H1 (cell line): ENCODE results near the gene TM9SF3. TPM values are rescaled to one million over a fixed set of nuclear protein-coding genes. Genes with fewer than 3 reads are reported as not detected.

ENCODE experiments used
- CTCF ChIA-PET: fragments of 300-600 bp; sonication (Branson Sonifier 250); formaldehyde crosslinking; loops from one replicate; lab custom pipeline; 2021; ENCODE audit not compliant: partially characterized antibody; lab: Charles Lee
- POLR2A ChIA-PET: fragments of 300-600 bp; sonication (Branson Sonifier 250); formaldehyde crosslinking; loops from one replicate; lab custom pipeline; 2021; ENCODE audit warnings: inconsistent platforms; ENCODE audit not compliant: partially characterized antibody; lab: Charles Lee
- DNase-seq, 2 experiments: peaks; one replicate each; pipeline versions ENCODE4 v3.0.0 to v3.0.0-alpha.2; 2010 to 2022; ENCODE audit warnings: low spot score in 2 of 2, low read depth in 1 of 2, mixed read lengths in 1 of 2
- FAIRE-seq: peaks from 2 replicates; lab custom pipeline; 2011; peaks lifted over from hg19 to GRCh38; lab: Jason Lieb, UNC
- H2AFZ ChIP-seq: 2 replicates; pipeline ENCODE4 v1.8.1; 2012; ENCODE audit warnings: low read length, inconsistent platforms
- H2AK5ac ChIP-seq: 2 replicates; pipeline ENCODE4 v1.6.1; 2013; ENCODE audit warnings: low read depth, low read length
- H2BK120ac ChIP-seq: replicated peaks from 2 replicates; pipeline ENCODE3; 2013; ENCODE audit warnings: low read depth, low read length, inconsistent platforms
- H2BK12ac ChIP-seq: 2 replicates; pipeline ENCODE4 v1.6.1; 2013; ENCODE audit warnings: low read depth, low read length
- H2BK15ac ChIP-seq: 2 replicates; pipeline ENCODE4 v1.6.1; 2013; ENCODE audit warnings: low read length
- H2BK20ac ChIP-seq: 2 replicates; pipeline ENCODE4 v1.6.1; 2013; ENCODE audit warnings: low read length
- H2BK5ac ChIP-seq: 2 replicates; pipeline ENCODE4 v1.6.1; 2013; ENCODE audit warnings: low read depth, low read length
- H3K14ac ChIP-seq: 2 replicates; pipeline ENCODE4 v1.6.1; 2013; ENCODE audit warnings: inconsistent platforms; ENCODE audit not compliant: insufficient read length
- H3K18ac ChIP-seq: 2 replicates; pipeline ENCODE4 v1.6.1; 2013; ENCODE audit warnings: low read length; ENCODE audit errors: extremely low read depth
- H3K23ac ChIP-seq: 2 replicates; pipeline ENCODE4 v1.6.1; 2013; ENCODE audit warnings: inconsistent platforms; ENCODE audit not compliant: insufficient read length
- H3K23me2 ChIP-seq: 2 replicates; pipeline ENCODE4 v1.6.1; 2013; ENCODE audit warnings: low read depth, low read length
- H3K27ac ChIP-seq: 2 replicates; pipeline ENCODE4 v1.6.1; 2011; ENCODE audit warnings: low read depth, low read length, inconsistent platforms
- H3K27me3 ChIP-seq, 4 experiments: replicated peaks in 1 of 4; 1 replicate in 1 of 4; 2 replicates in 3 of 4; pipeline versions ENCODE4 v1.6.1 to v1.8.1; 2011 to 2013; ENCODE audit warnings: low read length in 3 of 4, mild to moderate bottlenecking in 3 of 4, inconsistent platforms in 2 of 4, mixed read lengths in 2 of 4, moderate library complexity in 1 of 4; ENCODE audit not compliant: control insufficient read depth in 3 of 4, insufficient read depth in 3 of 4; ENCODE audit errors: extremely low read depth in 1 of 4
- H3K36me3 ChIP-seq, 4 experiments: 2 replicates each; pipeline versions ENCODE4 v1.6.1 to v1.8.1; 2011 to 2013; ENCODE audit warnings: mild to moderate bottlenecking in 4 of 4, low read length in 3 of 4, moderate library complexity in 2 of 4, control low read depth in 1 of 4, inconsistent platforms in 1 of 4; ENCODE audit not compliant: insufficient read depth in 4 of 4, control insufficient read depth in 2 of 4
- H3K4ac ChIP-seq: replicated peaks from 2 replicates; pipeline ENCODE3; 2013; ENCODE audit warnings: low read length, low read depth, mixed read lengths, inconsistent platforms; ENCODE audit not compliant: insufficient read length
- H3K4me1 ChIP-seq, 4 experiments: replicated peaks in 1 of 4; 1 replicate in 1 of 4; 2 replicates in 3 of 4; pipeline versions ENCODE4 v1.6.1 to v1.8.1; 2011 to 2013; ENCODE audit warnings: low read length in 3 of 4, inconsistent platforms in 2 of 4, mixed read lengths in 1 of 4; ENCODE audit not compliant: insufficient read depth in 4 of 4, control insufficient read depth in 3 of 4
- H3K4me2 ChIP-seq, 2 experiments: 2 replicates each; pipeline versions ENCODE4 v1.6.1 to v1.8.1; 2011 to 2013; ENCODE audit warnings: low read depth in 2 of 2, low read length in 2 of 2, control low read depth in 1 of 2, inconsistent platforms in 1 of 2, mild to moderate bottlenecking in 1 of 2; ENCODE audit not compliant: insufficient read depth in 1 of 2
- H3K4me3 ChIP-seq, 4 experiments: fragments of 200-600, 300-600 bp in 1 of 4; sonication (generic), shearing (Covaris generic), sonication (Bioruptor Twin) in 1 of 4; 2 replicates each; pipeline versions ENCODE4 v1.5.1 to v1.8.1; 2011 to 2016; ENCODE audit warnings: low read length in 4 of 4, low read depth in 3 of 4, control low read depth in 2 of 4, inconsistent platforms in 2 of 4, mild to moderate bottlenecking in 2 of 4, mixed read lengths in 1 of 4, moderate library complexity in 1 of 4; ENCODE audit not compliant: insufficient read depth in 2 of 4; ENCODE audit errors: extremely low read depth in 1 of 4
- H3K56ac ChIP-seq: replicated peaks from 2 replicates; pipeline ENCODE3; 2013; ENCODE audit warnings: low read depth, mild to moderate bottlenecking, mixed read lengths, low read length, inconsistent platforms; ENCODE audit not compliant: insufficient read length
- H3K79me1 ChIP-seq: 2 replicates; pipeline ENCODE4 v1.6.1; 2013; ENCODE audit warnings: low read depth, low read length, control low read depth
- H3K79me2 ChIP-seq, 2 experiments: 2 replicates each; pipeline versions ENCODE4 v1.6.1 to v1.8.1; 2012 to 2013; ENCODE audit warnings: low read length in 2 of 2, mild to moderate bottlenecking in 2 of 2, inconsistent platforms in 1 of 2; ENCODE audit not compliant: insufficient read depth in 2 of 2, control insufficient read depth in 1 of 2
- H3K9ac ChIP-seq, 4 experiments: replicated peaks in 1 of 4; 1 replicate in 1 of 4; 2 replicates in 3 of 4; pipeline versions ENCODE4 v1.6.1 to v1.8.1; 2011 to 2013; ENCODE audit warnings: low read depth in 3 of 4, low read length in 3 of 4, control low read depth in 2 of 4, mild to moderate bottlenecking in 2 of 4, moderate library complexity in 2 of 4, inconsistent platforms in 1 of 4; ENCODE audit errors: extremely low read depth in 1 of 4
- H3K9me3 ChIP-seq, 2 experiments: 2 replicates each; pipeline versions ENCODE4 v1.6.1 to v1.8.1; 2012 to 2013; ENCODE audit warnings: mild to moderate bottlenecking in 2 of 2, moderate library complexity in 2 of 2, control low read depth in 1 of 2, inconsistent platforms in 1 of 2, low read depth in 1 of 2, low read length in 1 of 2, mixed read lengths in 1 of 2; ENCODE audit not compliant: insufficient read depth in 2 of 2
- H4K20me1 ChIP-seq, 2 experiments: replicated peaks in 1 of 2; 2 replicates each; pipeline versions ENCODE3 to v1.8.1; 2011 to 2013; ENCODE audit warnings: inconsistent platforms in 2 of 2, low read length in 2 of 2, mild to moderate bottlenecking in 1 of 2; ENCODE audit not compliant: insufficient read depth in 2 of 2, control insufficient read depth in 1 of 2
- H4K5ac ChIP-seq: 2 replicates; pipeline ENCODE4 v1.6.1; 2013; ENCODE audit warnings: low read length, low read depth, mixed read lengths, inconsistent platforms; ENCODE audit not compliant: insufficient read length
- H4K8ac ChIP-seq: 2 replicates; pipeline ENCODE4 v1.8.0; 2013; ENCODE audit warnings: mild to moderate bottlenecking, moderate library complexity, low read length, inconsistent platforms; ENCODE audit not compliant: insufficient read depth; ENCODE audit errors: extremely low read depth
- H4K91ac ChIP-seq: replicated peaks from 2 replicates; pipeline ENCODE3; 2013; ENCODE audit warnings: low read length, mixed read lengths, inconsistent platforms; ENCODE audit not compliant: insufficient read length
- ASH2L ChIP-seq: fragments of 200-600, 300-600 bp; sonication (generic); IDR thresholded peaks from one replicate; pipeline ENCODE4 v1.7.1; 2017; ENCODE audit warnings: low read length
- CEBPB ChIP-seq: IDR thresholded peaks from 2 replicates; pipeline ENCODE4 v1.6.1; 2012; ENCODE audit warnings: low read depth, low read length
- CTBP2 ChIP-seq: IDR thresholded peaks from 2 replicates; pipeline ENCODE4 v1.7.0; 2011; ENCODE audit warnings: borderline replicate concordance, mild to moderate bottlenecking, moderate library complexity, mixed read lengths, low read length; ENCODE audit not compliant: insufficient read depth, insufficient read length
- EGR1 ChIP-seq: IDR thresholded peaks from 2 replicates; pipeline ENCODE4 v1.6.1; 2011; ENCODE audit warnings: low read depth, low read length, borderline replicate concordance
- GABPA ChIP-seq: IDR thresholded peaks from 2 replicates; pipeline ENCODE4 v1.6.1; 2011; ENCODE audit warnings: mild to moderate bottlenecking, low read length, moderate library complexity, borderline replicate concordance; ENCODE audit not compliant: insufficient read depth
- HDAC6 ChIP-seq: IDR thresholded peaks from one replicate; pipeline ENCODE4 v1.7.1; 2012; ENCODE audit warnings: low read depth, mild to moderate bottlenecking, inconsistent platforms, low read length, moderate library complexity
- KDM5A ChIP-seq: fragments of 200-600 bp; IDR thresholded peaks from 2 replicates; pipeline ENCODE4 v1.7.1; 2012; ENCODE audit warnings: mild to moderate bottlenecking, low read length, inconsistent platforms, mixed read lengths
- MAFK ChIP-seq: IDR thresholded peaks from 2 replicates; pipeline ENCODE4 v1.6.1; 2012; ENCODE audit warnings: low read depth, mild to moderate bottlenecking, improper control_type of control experiment, low read length
- RBBP5 ChIP-seq: IDR thresholded peaks from 2 replicates; pipeline ENCODE4 v1.7.1; 2012; ENCODE audit warnings: low read depth, mild to moderate bottlenecking, inconsistent platforms, low read length, moderate library complexity, borderline replicate concordance
- RXRA ChIP-seq: IDR thresholded peaks from 2 replicates; pipeline ENCODE4 v1.6.1; 2011; ENCODE audit warnings: low read depth, mild to moderate bottlenecking, low read length, moderate library complexity; ENCODE audit not compliant: insufficient read depth
- SP4 ChIP-seq: IDR thresholded peaks from 2 replicates; pipeline ENCODE4 v1.6.1; 2012; ENCODE audit warnings: low read length, inconsistent platforms
- SRF ChIP-seq: IDR thresholded peaks from 2 replicates; pipeline ENCODE4 v1.6.1; 2011; ENCODE audit warnings: mild to moderate bottlenecking, low read depth, low read length, moderate library complexity
- TCF12 ChIP-seq: IDR thresholded peaks from 2 replicates; pipeline ENCODE4 v1.6.1; 2011; ENCODE audit warnings: low read depth, mild to moderate bottlenecking, low read length
- YY1 ChIP-seq: IDR thresholded peaks from 2 replicates; pipeline ENCODE4 v1.6.1; 2011; ENCODE audit warnings: low read depth, mild to moderate bottlenecking, low read length
- WGBS, 2 experiments: shearing (Covaris generic) in 1 of 2; methylation state at CpG; one replicate each; pipeline versions ENCODE4 v1.1.6 to v1.1.7; 2013 to 2015; ENCODE audit warnings: low lambda C conversion rate in 2 of 2, mixed read lengths in 2 of 2, inconsistent platforms in 1 of 2, low coverage in 1 of 2, missing lambda C conversion rate in 1 of 2; ENCODE audit not compliant: insufficient replicate concordance in 2 of 2, insufficient coverage in 1 of 2, insufficient read length in 1 of 2; ENCODE audit errors: extremely low coverage in 1 of 2, missing lambda C conversion rate in 1 of 2; 5-methylcytosine and 5-hydroxymethylcytosine counted together
- polyA plus RNA-seq, 7 experiments: library from polyadenylated mRNA; depleted of rRNA in 3 of 7; stranded (reverse) in 5 of 7; unstranded in 2 of 7; fragments of >200 nt in 5 of 7; fragments of 200-250 nt in 2 of 7; gene quantifications; 1 replicate in 5 of 7; 2 replicates in 1 of 7; 4 replicates in 1 of 7; pipeline versions ENCODE4 v1.2.1 to v1.2.3, GENCODE V29; 2011 to 2013; ENCODE audit warnings: missing spikeins in 2 of 7, mixed read lengths in 2 of 7
- total RNA-seq: library from RNA; stranded (reverse); fragmentation: NEBNext Ultra II Directional; extraction: Animal tissue kit (Norgen Biotek cat#: 25700); gene quantifications from 2 replicates; pipeline ENCODE4 v1.2.1, GENCODE V29; 2021
- TF ChIP-seq, protein P1 (sequence below): IDR thresholded peaks from 2 replicates; pipeline ENCODE4 v1.6.1; 2012; ENCODE audit warnings: inconsistent platforms

The TM9SF3 gene
- total and polyA plus RNA-seq, 2 of the 8 experiments (the other 6 are each of a cell fraction or from before 2014, with no cell fraction given): 123 to 127 TPM

DNA sequence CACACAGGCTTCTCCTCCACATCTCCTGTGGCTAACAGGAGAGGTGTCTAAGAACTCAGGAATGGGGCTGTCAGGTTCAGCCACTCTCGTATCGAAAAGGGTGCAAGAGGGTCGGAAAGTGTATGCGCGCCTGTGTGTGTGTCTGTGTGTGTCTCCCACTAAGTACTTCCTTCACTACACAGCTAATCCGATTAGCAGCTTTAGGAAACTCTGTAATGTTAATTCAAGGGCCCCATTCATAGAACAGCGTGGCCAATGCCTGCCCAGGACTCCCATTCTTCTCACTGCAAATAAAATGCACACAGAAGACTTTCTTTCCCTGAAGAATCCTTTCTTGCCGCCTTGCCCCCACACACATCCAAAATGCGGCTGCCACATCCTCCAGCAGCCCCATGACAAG, 112.9 kb downstream of the TM9SF3 start:
- Histone ChIP-seq H3K4me2 (no peak overlapping the region), H4K5ac (no peak overlapping the region), H4K91ac (no peak overlapping the region), H2AK5ac (no peak overlapping the region), H3K18ac (no peak overlapping the region), H2BK20ac (no peak overlapping the region), H2BK120ac (no peak overlapping the region), H3K4ac (no peak overlapping the region), H3K23ac (no peak overlapping the region), H3K79me2 (no peaks in the 10 kb centered on the region), H3K27ac (no peak overlapping the region), H3K9ac (no peak overlapping the region; a peak in 1 of 7 replicates), H3K79me1 (no peaks in the 10 kb centered on the region), H2BK5ac (no peak overlapping the region), H4K20me1 (no peaks in the 10 kb centered on the region), H4K8ac (no peak overlapping the region), H2AFZ (no peak overlapping the region), H3K23me2 (no peaks in the 10 kb centered on the region), H2BK12ac (no peak overlapping the region), H3K56ac (no peak overlapping the region), H3K4me1 (peaks cover 2 to 6% (median 4%) of the 10 kb centered on the region in 4 experiments; a peak in 4 of 7 replicates), H3K27me3 (no peaks in the 10 kb centered on the region), H3K36me3 (no peaks in the 10 kb centered on the region), H3K4me3 (no peak overlapping the region), H2BK15ac (no peak overlapping the region), H3K14ac (no peak overlapping the region), H3K9me3 (no peaks in the 10 kb centered on the region)
- no peak for DNase-seq
- FAIRE-seq: no peak
- WGBS, 2 experiments: 88% methylated on average over 9 of the region's 9 CpGs; no CpG with 5 or more reads in 1 of the 2 experiments
- CTCF ChIA-PET: interaction anchor here (0.8 to 2.6 kb wide), 3 partner anchors 8 to 56 kb away, joined by 3 to 6 read pairs (median 4); no protein-coding TSS in a partner anchor
- POLR2A ChIA-PET: interaction anchor here (0.5 kb wide), 1 partner anchor 93 kb away, joined by 3 read pairs; no protein-coding TSS in a partner anchor
- no peak for TF ChIP-seq KDM5A
- no peak for TF ChIP-seq TCF12
- TF ChIP-seq RBBP5: no peak
- TF ChIP-seq YY1: no peak
- TF ChIP-seq GABPA: no peak
- TF ChIP-seq HDAC6: no peak
- no peak for TF ChIP-seq SRF
- no peak for TF ChIP-seq CEBPB
- no peak for TF ChIP-seq CTBP2
- TF ChIP-seq SP4: no peak
- TF ChIP-seq, protein P1, sequence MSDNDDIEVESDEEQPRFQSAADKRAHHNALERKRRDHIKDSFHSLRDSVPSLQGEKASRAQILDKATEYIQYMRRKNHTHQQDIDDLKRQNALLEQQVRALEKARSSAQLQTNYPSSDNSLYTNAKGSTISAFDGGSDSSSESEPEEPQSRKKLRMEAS: no peak
- TF ChIP-seq RXRA: no peak
- TF ChIP-seq MAFK: no peak
- no peak for TF ChIP-seq EGR1
- no peak for TF ChIP-seq ASH2L
